GM21737 (cell line): ENCODE measurements around the gene ELK3.

Experiments
- ATAC-seq: cut with Tn5 transposase; IDR thresholded peaks from one replicate; pipeline ENCODE4 v1.9.1; 2021; ENCODE audit warnings: mild to moderate bottlenecking, moderate library complexity; ENCODE audit not compliant: unreplicated experiment

ELK3 gene

GRCh38 chr12:96233168-96233567, 39.0 kb downstream of the ELK3 start:
- ATAC-seq: no peak

GRCh38 chr12:96233939-96234461, 39.8 kb downstream of the ELK3 start:
- ATAC-seq: no peak

- no peak for ATAC-seq
Observed at GRCh38 chr12:96234591-96235483, 40.7 kb downstream of the ELK3 start.

- no peak for ATAC-seq
Observed at GRCh38 chr12:96235484-96235826, 41.3 kb downstream of the ELK3 start.

- no peak for ATAC-seq
Observed at GRCh38 chr12:96236221-96236822, 42.1 kb downstream of the ELK3 start.

GRCh38 chr12:96237035-96237434, 42.9 kb downstream of the ELK3 start:
- no peak for ATAC-seq

GRCh38 chr12:96237465-96238077, 43.4 kb downstream of the ELK3 start:
- ATAC-seq: no peak

GRCh38 chr12:96238336-96239047, 44.3 kb downstream of the ELK3 start:
- no peak for ATAC-seq

- no peak for ATAC-seq
Observed at GRCh38 chr12:96239711-96240635, 45.8 kb downstream of the ELK3 start.

GRCh38 chr12:96240656-96241055, 46.5 kb downstream of the ELK3 start:
- no peak for ATAC-seq

GRCh38 chr12:96241431-96241830, 47.3 kb downstream of the ELK3 start:
- no peak for ATAC-seq

GRCh38 chr12:96241846-96242256, 47.7 kb downstream of the ELK3 start:
- no peak for ATAC-seq

- ATAC-seq: no peak
Observed at GRCh38 chr12:96242597-96242996, 48.4 kb downstream of the ELK3 start.

GRCh38 chr12:96244826-96245225, 50.7 kb downstream of the ELK3 start:
- no peak for ATAC-seq

GRCh38 chr12:96246926-96247505, 52.8 kb downstream of the ELK3 start:
- ATAC-seq: no peak

- no peak for ATAC-seq
Observed at GRCh38 chr12:96247563-96247962, 53.4 kb downstream of the ELK3 start.

- no peak for ATAC-seq
Observed at GRCh38 chr12:96248136-96248931, 54.2 kb downstream of the ELK3 start.

- no peak for ATAC-seq
Observed at GRCh38 chr12:96249196-96250118, 55.3 kb downstream of the ELK3 start.
